Heart left ventricle (tissue), 13 donors: Measurements from ENCODE around the gene HPS3.

Source experiments
- POLR2A ChIP-seq, 2 donors: fragments of 450-650 bp; IDR thresholded peaks; one replicate each; pipeline ENCODE4 v1.6.1; 2017; ENCODE audit warnings: antibody characterized with exemption in 2 of 2, mild to moderate bottlenecking in 2 of 2, moderate library complexity in 2 of 2
- TF ChIP-seq, protein P1 (sequence below), 12 donors: fragments of 200-600 bp; sonication (generic) in 4 of 12; IDR thresholded peaks; one replicate each; pipeline versions ENCODE4 v1.5.0 to v1.8.0; 2018 to 2022; ENCODE audit warnings: antibody characterized with exemption in 12 of 12, mild to moderate bottlenecking in 5 of 12
- donor health status: ischemic (EF 13 %, LVEDD 7.1; RV severe dilation, severe dysfunction).
- donor health status: DM: no; HTN: yes; CAD: no.
- donor health status: DM: no; HTN: no; CAD: no.
- donor health status: ischemic (EF 25% LVEDD 6.9; RV normal size, moderate dysfunction).
- donor health status: ischemic (EF 25% LVEDD 5.7; RV mildly dilated, moderate dysfunction).
- donor health status: ischemic (EF 35%, LVEDD 5.7; RV mildly dilated, moderate dysfunction).
- donor health status: nonischemic (EF 11% LVEDD 7.7; RV severe dilation, severe dysfunction).
- donor health status: DM: yes; HTN: yes; CAD: no.
- donor health status: PGD.
- donor health status: ischemic (EF 29% LVEDD 5.4; RV normal size, mild dysfunction).
- donor health status: nonischemic (EF 23%, LVEDD 6.1; RV moderate dilation, normal function).

DNA sequence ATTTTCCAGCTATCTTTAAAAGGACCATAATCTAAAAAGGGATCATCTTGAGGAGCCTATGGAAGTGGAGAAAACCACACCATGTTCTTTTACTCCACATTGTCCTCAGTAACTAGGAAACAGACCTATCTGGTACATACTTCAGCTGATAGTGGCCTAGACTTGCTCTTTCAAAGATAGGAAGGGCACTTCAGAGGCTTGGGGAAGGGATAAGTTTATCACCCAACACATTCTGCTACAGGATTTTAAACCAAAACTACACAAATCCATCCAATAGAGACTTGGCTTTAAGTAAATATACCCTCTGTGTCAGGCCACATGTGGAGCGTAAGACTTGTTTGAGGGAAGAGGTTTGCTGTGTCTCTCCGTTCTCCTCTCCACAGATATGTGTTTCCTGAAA is 56.8 kb downstream of the HPS3 start:
- TF ChIP-seq, protein P1, sequence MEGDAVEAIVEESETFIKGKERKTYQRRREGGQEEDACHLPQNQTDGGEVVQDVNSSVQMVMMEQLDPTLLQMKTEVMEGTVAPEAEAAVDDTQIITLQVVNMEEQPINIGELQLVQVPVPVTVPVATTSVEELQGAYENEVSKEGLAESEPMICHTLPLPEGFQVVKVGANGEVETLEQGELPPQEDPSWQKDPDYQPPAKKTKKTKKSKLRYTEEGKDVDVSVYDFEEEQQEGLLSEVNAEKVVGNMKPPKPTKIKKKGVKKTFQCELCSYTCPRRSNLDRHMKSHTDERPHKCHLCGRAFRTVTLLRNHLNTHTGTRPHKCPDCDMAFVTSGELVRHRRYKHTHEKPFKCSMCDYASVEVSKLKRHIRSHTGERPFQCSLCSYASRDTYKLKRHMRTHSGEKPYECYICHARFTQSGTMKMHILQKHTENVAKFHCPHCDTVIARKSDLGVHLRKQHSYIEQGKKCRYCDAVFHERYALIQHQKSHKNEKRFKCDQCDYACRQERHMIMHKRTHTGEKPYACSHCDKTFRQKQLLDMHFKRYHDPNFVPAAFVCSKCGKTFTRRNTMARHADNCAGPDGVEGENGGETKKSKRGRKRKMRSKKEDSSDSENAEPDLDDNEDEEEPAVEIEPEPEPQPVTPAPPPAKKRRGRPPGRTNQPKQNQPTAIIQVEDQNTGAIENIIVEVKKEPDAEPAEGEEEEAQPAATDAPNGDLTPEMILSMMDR (IDR thresholded peaks at IDR 0.05): no peak
- no peak for TF ChIP-seq POLR2A (IDR thresholded peaks at IDR 0.05)
